Vagina (tissue), 2 donors: ENCODE results near the gene FRG2C. TPM values are rescaled to one million over a fixed set of nuclear protein-coding genes. Genes with fewer than 3 reads are reported as not detected.
A peak's percentile ranks its signal among the peaks of the same experiment; 100 is the strongest.
"Not testable (repeated sequence)": the region's sequence is repeated elsewhere in the genome, so short reads cannot be mapped to it uniquely, and the experiment has no call there.

Experiments used
- DNase-seq, 2 donors: peaks; one replicate each; pipeline ENCODE4 v3.0.0-alpha.2; 2017; ENCODE audit errors: extremely low spot score in 2 of 2
- H3K27ac ChIP-seq: fragments of 200-600 bp; sonication (generic); one replicate; pipeline ENCODE4 v1.5.1; 2019
- H3K27me3 ChIP-seq: fragments of 200-600 bp; sonication (generic); one replicate; pipeline ENCODE4 v1.5.1; 2019
- H3K36me3 ChIP-seq, 2 donors: fragments of 200-600 bp; sonication (generic); one replicate each; pipeline ENCODE4 v1.5.1; 2017 to 2019
- H3K4me1 ChIP-seq: fragments of 200-600 bp; sonication (generic); one replicate; pipeline ENCODE4 v1.5.1; 2019
- H3K4me3 ChIP-seq, 2 donors: fragments of 200-600 bp; sonication (generic); 1 replicate in 1 of 2; 2 replicates in 1 of 2; pipeline ENCODE4 v1.5.1; 2016 to 2019
- H3K9me3 ChIP-seq: fragments of 200-600 bp; sonication (generic); one replicate; pipeline ENCODE4 v1.5.1; 2019
- CTCF ChIP-seq, 3 experiments: fragments of 450-650 bp in 2 of 3; fragments of 200-600 bp in 1 of 3; sonication (generic) in 1 of 3; IDR thresholded peaks; one replicate each; pipeline ENCODE4 v1.5.1; 2017 to 2019; ENCODE audit warnings: antibody characterized with exemption in 3 of 3, mild to moderate bottlenecking in 2 of 3, moderate library complexity in 2 of 3
- POLR2AphosphoS5 ChIP-seq, 2 donors: sonication (generic); formaldehyde crosslinking; IDR thresholded peaks; one replicate each; pipeline ENCODE4 v1.9.0; 2017; ENCODE audit warnings: antibody characterized with exemption in 2 of 2, mild to moderate bottlenecking in 2 of 2, low read depth in 1 of 2; ENCODE audit not compliant: insufficient read depth in 1 of 2
- intact Hi-C: fragments of 100-400 bp; cut with DNase I; formaldehyde crosslinking; loops from one replicate; pipeline ENCODE4 v1.15.1; 2023
- total RNA-seq: library from RNA; depleted of rRNA; stranded (reverse); fragments of >200 nt; gene quantifications from one replicate; pipeline ENCODE4 v1.2.3, GENCODE V29; 2016

The FRG2C gene
- total RNA-seq, 1 donor from 2014 or later, result not detected

GRCh38 chr3:75668759-75669347 lies 4.7 kb downstream of the FRG2C start:
- DNase-seq, H3K36me3 ChIP-seq, H3K9me3 ChIP-seq, H3K27me3 ChIP-seq, intact Hi-C loops, H3K27ac ChIP-seq, H3K4me1 ChIP-seq: not testable (repeated sequence)
- peak overlapping the region; percentile 42 to 49 for H3K4me3 ChIP-seq

- H3K4me3 ChIP-seq, result peak overlapping the region; percentile 42 to 49
- H3K27me3 ChIP-seq, intact Hi-C loops, H3K9me3 ChIP-seq, H3K4me1 ChIP-seq, H3K36me3 ChIP-seq: not testable (repeated sequence)
- peak in 1 of 2 donors; percentile 18 for TF ChIP-seq POLR2AphosphoS5 (IDR thresholded peaks at IDR 0.05; ENCODE audit: insufficient read depth in 1 of 2, low read depth in 1 of 2)
- peak in 1 of 2 donors; percentile 100 for DNase-seq
- peak overlapping the region; percentile 17 for H3K27ac ChIP-seq
Measured at GRCh38 chr3:75669348-75670297, 5.5 kb downstream of the FRG2C start.

DNA sequence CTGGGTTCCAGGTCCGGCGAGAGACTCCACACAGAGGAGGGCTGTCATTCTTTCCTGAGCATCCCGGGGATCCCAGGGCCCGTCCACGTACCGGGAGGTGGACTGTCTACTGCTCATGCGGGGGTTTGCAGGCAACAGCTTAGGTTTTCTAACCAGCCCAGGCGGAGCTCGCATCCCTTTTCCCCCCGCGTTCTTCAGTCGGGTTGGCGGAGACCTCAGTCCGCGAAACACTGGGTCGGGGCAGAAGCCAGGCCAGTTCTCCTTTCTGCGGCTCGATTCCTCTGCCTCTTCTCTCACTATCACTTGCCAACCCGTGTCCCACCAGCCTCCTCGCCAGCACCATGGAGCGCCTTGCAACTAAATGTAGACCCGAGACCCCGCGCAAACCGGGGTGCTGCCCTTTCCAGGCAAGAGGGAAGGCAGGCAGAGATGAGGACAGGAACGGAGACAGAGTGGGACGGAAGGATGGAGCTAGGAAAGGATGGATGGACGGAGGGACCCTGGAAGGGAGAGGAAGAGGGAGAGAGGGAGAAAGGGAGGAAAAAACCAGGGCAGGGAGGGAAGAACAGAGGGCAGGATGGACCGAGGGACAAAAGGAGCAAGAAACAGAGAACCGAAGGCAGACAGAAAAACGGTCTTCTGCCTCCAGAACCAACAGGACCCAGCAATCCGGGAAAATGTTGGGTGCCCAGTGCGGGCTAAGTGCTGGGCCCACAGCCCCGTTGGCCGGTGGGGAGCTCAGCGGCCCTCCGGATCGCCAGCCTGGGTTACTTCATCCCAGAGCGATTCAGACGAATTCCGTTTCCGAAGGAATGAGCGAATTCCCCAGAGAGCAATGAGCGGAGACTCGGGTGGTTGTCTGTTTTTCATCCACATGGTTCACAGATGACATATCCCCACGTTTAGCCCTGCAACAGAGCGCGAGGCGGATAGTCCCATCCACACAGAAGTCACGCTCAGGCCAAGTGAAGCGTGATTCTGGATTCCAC lies 6.5 kb downstream of the FRG2C start:
- H3K27me3 ChIP-seq, DNase-seq, H3K9me3 ChIP-seq, H3K4me1 ChIP-seq, H3K36me3 ChIP-seq, intact Hi-C loops: not testable (repeated sequence)
- Histone ChIP-seq H3K27ac (peak overlapping the region; percentile 17), H3K4me3 (peak overlapping the region; percentile 42 to 49)

DNA sequence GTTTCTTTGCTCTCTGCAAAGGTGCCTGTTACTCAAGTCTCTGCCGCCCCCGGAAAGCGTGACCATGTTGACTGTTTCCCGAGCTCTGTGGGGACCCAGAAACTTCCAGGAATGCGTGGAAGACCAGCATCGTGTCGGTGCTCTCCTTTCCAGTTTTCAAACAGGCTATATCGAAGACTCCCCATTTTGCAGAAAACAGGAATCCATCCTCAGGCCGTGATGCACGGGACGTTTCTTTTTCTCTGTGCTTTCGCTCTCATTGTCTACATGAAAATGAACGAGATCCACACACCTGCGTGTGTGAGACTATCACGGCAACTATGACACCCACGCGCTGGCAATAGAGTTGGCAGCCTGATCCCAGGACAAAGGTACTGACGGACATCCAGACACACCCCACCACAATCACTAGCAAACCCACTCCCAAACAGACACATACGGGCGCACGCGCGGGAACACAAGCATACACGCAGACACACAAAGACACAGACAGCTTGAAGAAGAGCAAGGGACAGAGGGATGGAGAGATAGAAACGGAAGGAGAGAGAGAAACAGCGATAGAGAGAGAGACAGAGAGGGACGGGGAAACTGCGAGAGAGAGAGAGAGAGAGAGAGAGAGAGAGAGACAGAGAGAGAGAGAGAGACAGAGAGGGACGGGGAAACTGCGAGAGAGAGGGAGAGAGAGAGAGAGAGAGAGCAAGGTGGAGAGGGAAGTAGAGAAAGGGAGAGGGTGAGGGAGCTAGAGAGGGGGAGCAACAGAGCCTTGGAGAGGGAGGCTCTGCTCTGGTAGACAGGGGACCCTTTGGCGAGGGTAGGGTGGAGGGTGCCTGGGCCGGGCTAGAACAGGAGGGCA lies 7.4 kb downstream of the FRG2C start:
- H3K36me3 ChIP-seq, H3K27ac ChIP-seq, H3K27me3 ChIP-seq, intact Hi-C loops, DNase-seq, H3K9me3 ChIP-seq, H3K4me1 ChIP-seq: not testable (repeated sequence)
- TF ChIP-seq CTCF (IDR thresholded peaks at IDR 0.05), result peak in 1 of 3 experiments; percentile 34
- H3K4me3 ChIP-seq, result peak overlapping the region; percentile 42 to 49

- H3K27me3 ChIP-seq, DNase-seq, H3K9me3 ChIP-seq, H3K4me1 ChIP-seq, intact Hi-C loops, H3K36me3 ChIP-seq: not testable (repeated sequence)
- Histone ChIP-seq H3K27ac (peak overlapping the region; percentile 47), H3K4me3 (peak overlapping the region; percentile 42 to 49)
- TF ChIP-seq POLR2AphosphoS5 (IDR thresholded peaks at IDR 0.05; ENCODE audit: insufficient read depth in 1 of 2, low read depth in 1 of 2), result peak in 1 of 2 donors; percentile 57
Measured at GRCh38 chr3:75672140-75672775, 8.1 kb downstream of the FRG2C start.

GRCh38 chr3:75683965-75684364 lies 19.8 kb downstream of the FRG2C start:
- H3K27me3 ChIP-seq, DNase-seq, intact Hi-C loops, H3K4me1 ChIP-seq, H3K4me3 ChIP-seq, H3K9me3 ChIP-seq, H3K36me3 ChIP-seq, H3K27ac ChIP-seq: not testable (repeated sequence)
